Spinal cord (tissue), 10 donors: ENCODE data around the gene ARL4C. TPM values are rescaled to one million over a fixed set of nuclear protein-coding genes. Genes with fewer than 3 reads are reported as not detected.

ENCODE experiments used
- DNase-seq, 6 donors: peaks; one replicate each; pipeline versions ENCODE4 v3.0.0 to v3.0.0-alpha.2; 2013 to 2015; ENCODE audit warnings: low spot score in 6 of 6, low read depth in 4 of 6
- H3K27ac ChIP-seq: one replicate; pipeline ENCODE4 v1.5.1; 2013; ENCODE audit warnings: low read depth, low read length, control low read depth
- H3K27me3 ChIP-seq: one replicate; pipeline ENCODE4 v1.6.1; 2013; ENCODE audit warnings: low read length; ENCODE audit not compliant: control insufficient read depth, insufficient read depth
- H3K36me3 ChIP-seq: one replicate; pipeline ENCODE4 v1.6.1; 2013; ENCODE audit warnings: low read length; ENCODE audit not compliant: control insufficient read depth, insufficient read depth
- H3K4me1 ChIP-seq: one replicate; pipeline ENCODE4 v1.6.1; 2013; ENCODE audit warnings: low read length; ENCODE audit not compliant: control insufficient read depth, insufficient read depth
- H3K4me3 ChIP-seq: one replicate; pipeline ENCODE4 v1.5.1; 2013; ENCODE audit warnings: low read depth, low read length, control low read depth
- H3K9me3 ChIP-seq: one replicate; pipeline ENCODE4 v1.6.1; 2013; ENCODE audit warnings: low read length; ENCODE audit not compliant: control insufficient read depth, insufficient read depth
- WGBS: methylation state at CpG from one replicate; pipeline ENCODE4 v1.1.5; 2013; ENCODE audit warnings: missing lambda C conversion rate; ENCODE audit not compliant: insufficient coverage; 5-methylcytosine and 5-hydroxymethylcytosine counted together
- polyA plus RNA-seq, 2 donors: library from polyadenylated mRNA; unstranded; fragments of 120-200 nt; gene quantifications; one replicate each; pipeline ENCODE4 v1.2.1, GENCODE V29; 2013; ENCODE audit not compliant: insufficient read length in 2 of 2
- total RNA-seq, 2 donors: library from RNA; depleted of rRNA in 1 of 2; stranded (reverse); fragments of 120-200 nt in 1 of 2; fragments of >200 nt in 1 of 2; gene quantifications; one replicate each; pipeline versions ENCODE4 v1.2.3 to v1.2.4, GENCODE V29; 2013 to 2014
- donor health status: healthy.

Gene ARL4C
- total and polyA plus RNA-seq, 4 donors: 19.2 to 74.4 (median 50.1) TPM

DNA sequence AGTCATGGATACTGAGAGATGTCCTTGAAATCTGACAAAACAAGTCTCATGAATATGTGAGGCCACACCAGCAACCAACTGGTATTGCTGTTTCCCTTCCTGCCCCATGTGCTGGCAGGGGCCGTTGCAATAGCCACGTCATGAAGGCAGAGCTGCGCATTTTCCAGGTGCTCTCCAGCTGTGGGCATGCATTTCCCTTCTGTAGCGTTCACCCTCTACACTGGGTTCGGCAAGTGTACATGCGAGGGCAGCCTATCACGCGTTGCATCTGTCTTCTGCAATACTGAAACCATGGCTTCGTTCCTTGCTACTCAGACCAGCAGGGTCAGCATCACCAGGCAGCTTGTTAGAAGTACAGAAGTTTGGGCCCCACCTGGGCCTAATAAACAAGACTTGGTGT lies 17.4 kb downstream of the ARL4C start:
- 96% methylated on average over 9 of the region's 9 CpGs for WGBS
- peaks cover 2% of the 10 kb centered on the region for H3K9me3 ChIP-seq
- no peaks in the 10 kb centered on the region for H3K4me1 ChIP-seq
- H3K27ac ChIP-seq: no peak overlapping the region
- H3K36me3 ChIP-seq: no peaks in the 10 kb centered on the region
- no peak for DNase-seq
- H3K4me3 ChIP-seq: no peak overlapping the region
- no peaks in the 10 kb centered on the region for H3K27me3 ChIP-seq

DNA sequence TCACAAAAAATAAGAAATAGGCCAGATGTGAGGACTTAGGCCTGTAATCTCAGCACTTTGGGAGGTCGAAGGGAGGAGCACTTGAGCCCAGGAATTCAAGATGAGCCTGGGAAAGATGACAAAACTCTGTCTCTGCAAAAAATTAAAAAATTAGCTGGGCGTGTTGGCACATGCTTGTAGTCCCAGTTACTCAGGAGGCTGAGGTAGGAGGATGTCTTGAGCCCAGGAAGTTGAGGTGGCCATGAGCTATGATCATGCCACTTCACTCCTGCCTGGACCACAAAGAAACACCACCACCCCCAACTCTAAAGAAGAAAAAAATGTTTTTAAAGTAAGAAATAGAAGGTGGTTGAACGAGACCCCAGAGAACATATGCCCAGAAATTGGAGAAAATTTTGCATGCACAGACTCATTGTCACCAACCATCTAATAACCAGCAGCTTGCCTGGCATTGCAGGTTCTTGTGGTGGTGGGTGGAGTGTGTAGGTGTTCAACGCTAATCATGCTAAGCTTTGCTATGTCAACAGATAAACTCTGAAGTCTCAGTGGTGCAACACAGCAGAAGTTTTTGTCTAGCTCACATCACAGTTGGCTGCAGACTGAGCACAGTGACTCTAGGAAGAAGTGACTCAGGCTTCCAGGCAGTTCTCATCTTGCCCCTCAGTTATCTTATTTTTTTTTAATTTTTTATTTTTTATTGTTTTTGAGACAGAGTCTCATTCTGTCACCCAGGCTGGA lies 18.6 kb downstream of the ARL4C start:
- no peak for DNase-seq

DNA sequence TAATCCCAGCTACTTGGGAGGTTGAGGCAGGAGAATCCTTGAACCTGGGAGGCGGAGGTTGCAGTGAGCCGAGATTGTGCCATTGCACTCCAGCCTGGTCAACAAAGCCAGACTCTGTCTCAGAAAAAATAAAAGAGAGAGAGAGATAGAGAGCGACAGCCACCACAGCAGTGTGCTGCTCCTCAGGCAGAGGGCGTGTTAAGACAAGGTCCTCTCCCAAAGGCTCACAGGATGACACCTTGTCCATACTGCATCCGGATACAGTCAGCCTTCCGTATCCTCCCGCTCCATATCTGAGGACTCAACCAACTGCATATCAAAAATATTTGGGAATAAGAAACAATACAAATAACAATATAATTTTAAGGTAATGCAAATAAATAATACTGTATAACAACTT lies 20.1 kb downstream of the ARL4C start:
- DNase-seq: no peak
- 88% methylated on average over 2 of the region's 7 CpGs for WGBS
- no peaks in the 10 kb centered on the region for H3K27me3 ChIP-seq
- no peak overlapping the region for H3K4me3 ChIP-seq
- no peaks in the 10 kb centered on the region for H3K4me1 ChIP-seq
- H3K27ac ChIP-seq: no peak overlapping the region
- H3K36me3 ChIP-seq: no peaks in the 10 kb centered on the region
- peaks cover 2% of the 10 kb centered on the region for H3K9me3 ChIP-seq

More for the DNA sequence above, 18.6 kb downstream of the ARL4C start:
- no peaks in the 10 kb centered on the region for H3K27me3 ChIP-seq
- no peaks in the 10 kb centered on the region for H3K36me3 ChIP-seq
- WGBS: 100% methylated on average over 2 of the region's 4 CpGs
- no peak overlapping the region for H3K27ac ChIP-seq
- no peak overlapping the region for H3K4me3 ChIP-seq
- no peaks in the 10 kb centered on the region for H3K4me1 ChIP-seq
- H3K9me3 ChIP-seq: peaks cover 2% of the 10 kb centered on the region

DNA sequence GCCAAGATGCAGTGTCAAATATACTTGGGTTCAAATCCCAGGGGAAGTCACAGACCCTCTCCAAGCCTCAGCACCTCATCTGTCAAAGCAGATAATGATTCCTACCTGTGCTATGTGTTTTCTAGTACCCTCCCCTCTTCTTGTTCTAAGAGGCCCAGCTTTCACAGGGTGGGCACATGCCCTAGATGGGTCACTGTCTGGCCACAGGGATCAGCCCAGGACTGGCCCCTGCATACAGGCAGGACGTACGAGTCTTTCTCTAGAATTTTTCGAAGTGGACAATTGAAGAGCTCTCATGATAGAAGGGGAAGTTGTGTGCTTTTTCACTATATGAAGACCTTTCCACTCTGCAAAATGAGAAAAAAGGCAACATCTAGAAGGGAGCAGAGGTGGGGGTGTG lies 22.2 kb downstream of the ARL4C start:
- DNase-seq: no peak
- H3K36me3 ChIP-seq: no peaks in the 10 kb centered on the region
- no peaks in the 10 kb centered on the region for H3K9me3 ChIP-seq
- WGBS: no CpG with 5 or more reads among the region's 3 CpGs
- H3K27me3 ChIP-seq: no peaks in the 10 kb centered on the region
- H3K27ac ChIP-seq: no peak overlapping the region
- no peak overlapping the region for H3K4me3 ChIP-seq
- H3K4me1 ChIP-seq: no peaks in the 10 kb centered on the region

DNA sequence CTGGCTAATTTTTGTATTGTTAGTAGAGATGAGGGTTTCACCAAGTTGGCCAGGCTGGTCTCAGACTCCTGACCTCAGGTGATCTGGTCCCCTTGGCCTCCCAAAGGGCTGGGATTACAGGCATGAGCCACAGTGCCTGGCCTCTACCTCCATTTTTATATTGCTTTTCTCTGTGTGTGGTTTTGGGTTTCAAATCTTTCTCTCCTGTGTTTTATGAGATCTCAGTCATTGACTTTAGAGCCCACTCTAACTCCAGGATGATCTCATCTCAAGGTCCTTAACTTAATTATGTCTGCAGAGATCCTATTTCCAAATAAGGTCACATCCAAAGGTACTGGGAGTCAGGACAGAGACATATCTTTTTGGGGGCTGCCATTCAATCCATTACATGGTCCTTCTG lies 24.7 kb downstream of the ARL4C start:
- Histone ChIP-seq H3K27me3 (no peaks in the 10 kb centered on the region), H3K27ac (no peak overlapping the region), H3K4me3 (no peak overlapping the region), H3K4me1 (no peaks in the 10 kb centered on the region), H3K9me3 (no peaks in the 10 kb centered on the region), H3K36me3 (no peaks in the 10 kb centered on the region)
- DNase-seq: no peak

DNA sequence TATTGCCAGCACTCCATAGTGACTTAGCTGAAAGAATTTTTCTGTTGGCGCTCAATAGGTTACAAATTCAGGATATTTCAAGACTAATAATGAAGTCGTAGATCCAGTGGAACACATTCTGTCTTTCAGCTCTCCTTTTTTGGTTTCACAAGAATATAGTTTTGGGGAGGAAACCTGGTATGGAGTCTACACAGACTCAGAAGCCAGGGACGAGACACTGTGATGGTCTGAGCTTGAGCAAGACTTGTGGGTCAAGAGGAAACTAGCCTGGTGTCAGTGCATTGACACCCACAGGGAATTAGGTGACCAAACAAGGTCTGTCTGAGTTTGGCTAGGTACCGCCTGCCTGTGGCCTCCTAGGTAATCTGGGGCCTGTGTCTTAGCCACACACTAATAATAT lies 26.9 kb downstream of the ARL4C start:
- Histone ChIP-seq H3K27ac (no peak overlapping the region), H3K36me3 (no peaks in the 10 kb centered on the region), H3K4me3 (no peak overlapping the region), H3K9me3 (no peaks in the 10 kb centered on the region), H3K27me3 (no peaks in the 10 kb centered on the region), H3K4me1 (peaks cover 4% of the 10 kb centered on the region)
- DNase-seq: no peak
- 62% methylated on average over 4 of the region's 4 CpGs for WGBS

DNA sequence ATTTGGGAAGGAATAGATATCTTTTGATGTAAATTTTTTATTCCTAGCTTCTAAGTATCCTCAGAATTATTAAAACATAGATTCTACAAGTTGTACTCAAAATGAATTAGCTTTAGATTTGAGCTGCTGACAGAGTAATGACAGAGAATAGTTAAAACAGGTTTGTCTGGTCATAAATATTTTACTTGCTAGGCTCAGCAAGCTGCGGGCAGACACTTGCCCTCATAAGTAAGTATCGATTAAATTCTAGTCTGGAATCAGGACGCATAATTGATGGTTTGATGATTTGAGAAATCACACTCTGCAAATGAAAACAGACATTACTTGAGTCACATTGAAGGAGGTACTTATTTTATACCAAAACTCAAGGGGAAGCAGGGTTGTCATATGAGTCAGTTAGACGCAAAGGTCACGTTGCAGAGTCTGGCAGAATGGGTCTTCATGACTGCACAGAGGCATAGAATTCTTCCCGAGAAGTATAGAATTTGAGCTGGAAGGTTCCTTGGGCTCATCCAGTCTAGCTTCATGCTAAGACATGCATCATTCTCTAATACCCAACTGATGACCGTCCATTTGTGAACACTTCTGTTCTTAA lies 27.5 kb downstream of the ARL4C start:
- no peaks in the 10 kb centered on the region for H3K27me3 ChIP-seq
- DNase-seq: no peak
- H3K4me1 ChIP-seq: peaks cover 4% of the 10 kb centered on the region
- no peak overlapping the region for H3K27ac ChIP-seq
- 90% methylated on average over 2 of the region's 7 CpGs for WGBS
- H3K4me3 ChIP-seq: no peak overlapping the region
- no peaks in the 10 kb centered on the region for H3K36me3 ChIP-seq
- no peaks in the 10 kb centered on the region for H3K9me3 ChIP-seq

DNA sequence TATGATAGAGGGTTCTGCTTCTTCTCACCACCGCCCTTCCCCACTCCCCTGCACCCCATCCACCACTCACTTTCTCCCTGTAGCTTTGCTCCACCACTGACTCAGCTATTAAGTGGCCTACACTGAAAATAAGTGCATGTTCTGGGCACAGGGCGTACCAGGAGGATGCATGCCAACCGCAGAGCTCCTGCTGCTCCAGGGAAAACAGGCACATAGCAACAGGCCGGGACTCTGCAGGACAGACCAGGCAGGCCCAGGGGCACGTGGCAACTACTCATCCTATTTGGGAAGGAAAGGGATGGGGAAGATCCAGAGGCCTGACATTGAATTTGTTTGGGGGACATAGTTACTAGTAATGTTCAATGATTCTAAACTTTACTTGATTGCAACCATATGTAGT lies 28.4 kb downstream of the ARL4C start:
- H3K9me3 ChIP-seq: no peaks in the 10 kb centered on the region
- 63% methylated on average over 5 of the region's 5 CpGs for WGBS
- peaks cover 4% of the 10 kb centered on the region for H3K4me1 ChIP-seq
- DNase-seq: no peak
- H3K27me3 ChIP-seq: no peaks in the 10 kb centered on the region
- H3K27ac ChIP-seq: no peak overlapping the region
- H3K36me3 ChIP-seq: no peaks in the 10 kb centered on the region
- H3K4me3 ChIP-seq: no peak overlapping the region

DNA sequence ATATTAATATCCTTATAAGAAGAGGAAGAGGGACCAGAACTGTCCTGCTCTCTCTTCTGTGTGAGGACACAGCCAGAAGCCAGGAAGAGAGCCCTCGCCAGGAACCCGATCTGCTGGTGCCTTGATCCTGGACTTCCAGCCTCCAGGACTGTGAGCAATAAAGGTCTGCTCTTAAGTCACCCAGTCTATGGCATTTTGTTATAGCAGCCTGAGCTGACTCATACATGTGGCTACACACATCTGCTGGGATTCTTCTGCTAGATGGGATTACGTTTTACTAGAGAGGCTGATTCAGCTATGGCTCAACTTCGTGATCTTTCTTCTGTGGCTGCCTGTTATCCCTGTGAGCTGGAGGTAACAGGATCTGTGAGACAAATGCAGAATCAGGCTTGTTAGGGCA lies 29.6 kb downstream of the ARL4C start:
- no peak for DNase-seq
- Histone ChIP-seq H3K4me1 (peaks cover 4% of the 10 kb centered on the region), H3K27me3 (no peaks in the 10 kb centered on the region), H3K36me3 (no peaks in the 10 kb centered on the region), H3K27ac (no peak overlapping the region), H3K4me3 (no peak overlapping the region), H3K9me3 (no peaks in the 10 kb centered on the region)
- WGBS: 93% methylated on average over 4 of the region's 4 CpGs

DNA sequence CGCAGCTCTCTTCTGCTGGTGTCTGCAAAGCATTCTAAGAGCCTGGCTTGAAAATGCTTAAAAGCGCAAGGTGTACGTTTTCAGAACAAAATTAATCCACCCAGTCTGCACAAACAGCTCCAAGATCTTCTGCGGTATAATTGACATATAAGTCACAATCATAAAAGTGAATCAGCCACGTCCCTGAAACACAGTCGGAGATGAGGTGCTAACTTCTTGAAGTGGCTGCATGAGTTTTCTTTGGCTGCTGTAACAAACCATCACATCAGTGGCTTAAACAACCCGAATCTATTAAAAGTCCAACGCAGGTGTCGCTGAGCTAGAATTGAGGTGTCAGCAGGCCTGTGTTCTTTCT lies 32.6 kb downstream of the ARL4C start:
- Histone ChIP-seq H3K36me3 (no peaks in the 10 kb centered on the region), H3K4me3 (no peak overlapping the region), H3K27me3 (no peaks in the 10 kb centered on the region), H3K9me3 (no peaks in the 10 kb centered on the region), H3K4me1 (peaks cover 4% of the 10 kb centered on the region), H3K27ac (no peak overlapping the region)
- 64% methylated on average over 7 of the region's 9 CpGs for WGBS
- DNase-seq: no peak
